Peyer's patch (tissue), 4 donors: ENCODE data around the gene DPP9. TPM values are rescaled to one million over a fixed set of nuclear protein-coding genes. Genes with fewer than 3 reads are reported as not detected.

Source experiments
- DNase-seq, 3 donors: peaks; one replicate each; pipeline ENCODE4 v3.0.0-alpha.2; 2017 to 2019
- H3K27ac ChIP-seq, 4 donors: fragments of 200-600 bp; sonication (generic); one replicate each; pipeline ENCODE4 v1.5.1; 2016 to 2019
- H3K27me3 ChIP-seq, 2 donors: fragments of 200-600 bp; sonication (generic); one replicate each; pipeline ENCODE4 v1.5.1; 2019
- H3K36me3 ChIP-seq, 3 donors: fragments of 200-600 bp; sonication (generic); one replicate each; pipeline ENCODE4 v1.5.1; 2016 to 2019
- H3K4me1 ChIP-seq, 4 donors: fragments of 200-600 bp; sonication (generic); one replicate each; pipeline ENCODE4 v1.5.1; 2016 to 2019
- H3K4me3 ChIP-seq, 4 donors: fragments of 200-600 bp; sonication (generic); 1 replicate in 3 of 4; 2 replicates in 1 of 4; pipeline ENCODE4 v1.5.1; 2016 to 2019; ENCODE audit warnings: mild to moderate bottlenecking in 1 of 4
- H3K9me3 ChIP-seq, 4 donors: fragments of 200-600 bp; sonication (generic); one replicate each; pipeline ENCODE4 v1.5.1; 2016 to 2019; ENCODE audit warnings: mild to moderate bottlenecking in 1 of 4
- POLR2A ChIP-seq, 2 donors: fragments of 450-650 bp; IDR thresholded peaks; one replicate each; pipeline ENCODE4 v1.5.1; 2017; ENCODE audit warnings: antibody characterized with exemption in 2 of 2, mild to moderate bottlenecking in 2 of 2, moderate library complexity in 2 of 2
- total RNA-seq, 4 donors: library from RNA; depleted of rRNA; stranded (reverse); fragments of >200 nt; gene quantifications; one replicate each; pipeline ENCODE4 v1.1.0, GENCODE V29; 2016
- TF ChIP-seq, protein P1 (sequence below), 6 experiments: fragments of 450-650 bp in 4 of 6; fragments of 200-600 bp in 2 of 6; sonication (generic) in 1 of 6; IDR thresholded peaks; one replicate each; pipeline ENCODE4 v1.5.1; 2017 to 2019; ENCODE audit warnings: antibody characterized with exemption in 6 of 6, mild to moderate bottlenecking in 3 of 6, moderate library complexity in 1 of 6

Gene DPP9
- total RNA-seq, 4 donors from 2014 or later: 102 to 279 (median 168) TPM

DNA sequence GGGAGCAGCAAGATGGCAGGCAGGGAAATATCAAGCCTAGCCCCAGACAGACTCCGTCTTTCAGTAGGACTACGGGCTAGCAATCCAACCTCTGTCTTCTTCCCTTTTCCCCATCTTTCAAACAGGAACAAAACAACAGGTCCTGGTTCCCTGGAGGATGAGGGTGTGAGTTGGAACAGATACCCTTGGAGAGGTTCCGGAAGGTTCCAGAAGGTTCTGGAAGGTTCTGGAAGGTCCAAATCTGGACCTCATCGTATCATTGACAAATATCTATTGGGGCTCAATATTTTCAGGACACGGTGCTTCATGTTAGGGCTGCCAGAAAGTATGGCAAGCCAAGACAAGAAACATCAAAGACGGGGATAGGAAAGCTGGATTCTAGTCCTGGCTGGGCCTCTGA is 39.4 kb upstream of the DPP9 start:
- Histone ChIP-seq H3K27ac (no peak overlapping the region), H3K9me3 (peaks cover 0 to 5% (median 0%) of the 10 kb centered on the region in 4 donors), H3K4me3 (no peak overlapping the region), H3K36me3 (no peaks in the 10 kb centered on the region), H3K27me3 (no peaks in the 10 kb centered on the region), H3K4me1 (peaks cover 0 to 14% (median 2%) of the 10 kb centered on the region in 4 donors)
- DNase-seq: no peak
- no peak for TF ChIP-seq POLR2A (IDR thresholded peaks at IDR 0.05)
- TF ChIP-seq, protein P1, sequence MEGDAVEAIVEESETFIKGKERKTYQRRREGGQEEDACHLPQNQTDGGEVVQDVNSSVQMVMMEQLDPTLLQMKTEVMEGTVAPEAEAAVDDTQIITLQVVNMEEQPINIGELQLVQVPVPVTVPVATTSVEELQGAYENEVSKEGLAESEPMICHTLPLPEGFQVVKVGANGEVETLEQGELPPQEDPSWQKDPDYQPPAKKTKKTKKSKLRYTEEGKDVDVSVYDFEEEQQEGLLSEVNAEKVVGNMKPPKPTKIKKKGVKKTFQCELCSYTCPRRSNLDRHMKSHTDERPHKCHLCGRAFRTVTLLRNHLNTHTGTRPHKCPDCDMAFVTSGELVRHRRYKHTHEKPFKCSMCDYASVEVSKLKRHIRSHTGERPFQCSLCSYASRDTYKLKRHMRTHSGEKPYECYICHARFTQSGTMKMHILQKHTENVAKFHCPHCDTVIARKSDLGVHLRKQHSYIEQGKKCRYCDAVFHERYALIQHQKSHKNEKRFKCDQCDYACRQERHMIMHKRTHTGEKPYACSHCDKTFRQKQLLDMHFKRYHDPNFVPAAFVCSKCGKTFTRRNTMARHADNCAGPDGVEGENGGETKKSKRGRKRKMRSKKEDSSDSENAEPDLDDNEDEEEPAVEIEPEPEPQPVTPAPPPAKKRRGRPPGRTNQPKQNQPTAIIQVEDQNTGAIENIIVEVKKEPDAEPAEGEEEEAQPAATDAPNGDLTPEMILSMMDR (IDR thresholded peaks at IDR 0.05): no peak

DNA sequence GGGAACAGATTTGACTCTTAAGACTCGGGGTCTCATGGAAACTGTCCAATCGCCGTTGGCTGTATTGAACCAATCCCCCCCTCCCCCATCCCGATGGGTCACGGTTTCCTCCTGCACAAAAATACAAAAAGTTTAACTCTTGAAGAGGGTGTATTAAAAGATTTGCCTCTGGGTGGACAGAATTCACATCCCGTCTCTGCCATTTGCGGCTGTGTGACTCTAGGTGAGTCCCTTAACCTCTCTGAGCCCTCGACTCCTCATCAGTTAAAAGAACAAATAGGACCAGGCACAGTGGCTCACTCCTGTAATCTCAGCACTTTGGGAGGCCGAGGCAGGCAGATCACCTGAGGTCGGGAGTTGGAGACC is 36.6 kb upstream of the DPP9 start:
- peaks cover 0 to 5% (median 0%) of the 10 kb centered on the region in 4 donors for H3K9me3 ChIP-seq
- no peaks in the 10 kb centered on the region for H3K27me3 ChIP-seq
- H3K36me3 ChIP-seq: no peaks in the 10 kb centered on the region
- no peak overlapping the region for H3K27ac ChIP-seq
- DNase-seq: no peak
- peaks cover 0 to 14% (median 2%) of the 10 kb centered on the region in 4 donors for H3K4me1 ChIP-seq
- peak overlapping the region; percentile 10 to 56 (median 44) for H3K4me3 ChIP-seq
- no peak for TF ChIP-seq POLR2A (IDR thresholded peaks at IDR 0.05)
- TF ChIP-seq, protein P1 (IDR thresholded peaks at IDR 0.05): no peak

DNA sequence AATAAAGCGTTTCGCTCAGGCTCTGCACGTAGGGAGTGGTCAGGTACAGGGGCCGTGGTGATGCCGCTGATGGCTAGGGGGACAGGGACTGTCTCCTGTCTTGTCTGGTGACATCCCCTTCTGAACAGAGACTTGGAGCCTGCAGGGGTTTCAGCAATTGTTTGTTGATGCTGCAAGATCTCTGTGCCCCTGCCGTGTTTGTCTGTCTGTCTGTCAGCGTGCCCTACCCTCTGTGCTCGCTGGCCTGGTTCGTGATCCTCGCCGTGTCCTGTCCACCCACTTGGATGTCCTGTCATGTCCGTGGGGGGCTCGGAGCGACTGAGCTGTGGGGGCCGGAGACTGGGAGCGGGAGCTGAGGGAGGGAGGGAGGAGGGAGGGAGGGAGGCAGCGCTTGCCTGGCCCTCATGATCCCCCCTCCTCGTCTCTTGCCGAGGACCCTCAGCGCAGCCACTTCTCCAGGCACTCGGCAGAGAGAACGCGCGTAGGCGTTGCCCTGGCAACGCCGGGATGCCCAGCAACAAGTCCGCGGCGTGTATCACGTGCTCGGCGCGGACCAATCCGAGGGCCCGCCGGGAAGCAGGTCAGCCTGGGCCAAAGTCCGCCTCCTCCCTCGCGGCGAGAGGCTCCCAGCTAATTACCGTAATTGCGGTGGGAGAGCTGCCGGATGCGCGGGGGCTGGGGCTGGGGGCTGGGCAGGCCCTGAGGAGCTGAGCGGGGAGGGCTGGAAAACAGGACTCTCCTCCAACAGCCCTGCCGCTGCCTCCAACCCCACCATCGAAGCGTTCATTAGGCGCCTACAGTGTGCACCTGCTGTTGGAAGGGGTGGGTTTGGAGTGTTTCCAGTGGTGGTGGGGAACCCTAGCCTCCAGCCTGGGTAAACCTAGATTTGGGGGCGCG is 36.0 kb upstream of the DPP9 start:
- Histone ChIP-seq H3K4me3 (peak overlapping the region; percentile 10 to 56 (median 44)), H3K27ac (no peak overlapping the region)

DNA sequence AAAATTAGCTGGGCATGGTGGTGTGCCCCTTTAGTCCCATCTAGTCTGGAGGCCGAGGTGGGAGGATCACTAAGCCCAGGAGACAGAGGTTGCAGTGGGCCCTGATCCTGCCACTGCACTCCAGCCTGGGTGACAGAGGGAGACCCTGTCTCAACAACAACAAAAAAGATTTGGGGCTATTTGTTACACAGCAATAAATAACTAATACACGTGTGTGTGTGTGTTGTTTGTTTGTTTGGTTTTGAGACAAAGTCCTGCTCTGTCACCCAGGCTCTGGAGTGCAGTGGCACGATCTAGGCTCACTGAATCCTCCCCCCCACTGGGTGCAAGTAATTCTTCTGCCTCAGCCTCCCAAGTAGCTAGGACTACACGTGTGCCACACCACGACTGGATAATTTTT is 35.0 kb upstream of the DPP9 start:
- no peaks in the 10 kb centered on the region for H3K36me3 ChIP-seq
- TF ChIP-seq, protein P1 (IDR thresholded peaks at IDR 0.05): no peak
- no peak for TF ChIP-seq POLR2A (IDR thresholded peaks at IDR 0.05)
- H3K27ac ChIP-seq: no peak overlapping the region
- H3K27me3 ChIP-seq: no peaks in the 10 kb centered on the region
- DNase-seq: no peak
- peaks cover 0 to 5% (median 0%) of the 10 kb centered on the region in 4 donors for H3K9me3 ChIP-seq
- H3K4me3 ChIP-seq: no peak overlapping the region
- H3K4me1 ChIP-seq: peaks cover 0 to 14% (median 2%) of the 10 kb centered on the region in 4 donors

More for the DNA sequence above, 36.0 kb upstream of the DPP9 start:
- Histone ChIP-seq H3K27me3 (no peaks in the 10 kb centered on the region), H3K4me1 (peaks cover 0 to 14% (median 2%) of the 10 kb centered on the region in 4 donors), H3K9me3 (peaks cover 0 to 5% (median 0%) of the 10 kb centered on the region in 4 donors), H3K36me3 (no peaks in the 10 kb centered on the region)
- TF ChIP-seq, protein P1 (IDR thresholded peaks at IDR 0.05): no peak
- no peak for TF ChIP-seq POLR2A (IDR thresholded peaks at IDR 0.05)
- peak; percentile 74 to 96 (median 95) for DNase-seq

DNA sequence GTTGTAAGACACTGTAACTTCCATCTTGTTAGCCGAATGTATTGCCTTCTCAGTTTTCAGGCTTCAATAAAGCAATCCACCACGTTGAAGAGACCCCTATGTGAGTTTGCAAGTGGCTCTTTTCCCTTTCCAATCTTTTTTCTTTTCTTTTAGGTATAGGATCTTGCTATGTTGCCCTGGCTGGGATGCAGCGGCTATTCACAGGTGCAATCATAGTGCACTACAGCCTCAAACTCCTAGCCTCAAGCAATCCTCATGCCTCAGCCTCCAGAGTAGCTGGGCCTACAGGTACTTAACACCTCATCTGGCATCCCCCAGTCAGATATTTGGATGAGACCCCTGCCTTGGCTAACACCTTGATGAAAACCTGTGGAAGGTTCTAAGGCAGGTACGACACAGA is 34.4 kb upstream of the DPP9 start:
- no peak for DNase-seq
- Histone ChIP-seq H3K27me3 (no peaks in the 10 kb centered on the region), H3K4me1 (peaks cover 0 to 14% (median 2%) of the 10 kb centered on the region in 4 donors), H3K9me3 (peaks cover 0 to 5% (median 0%) of the 10 kb centered on the region in 4 donors), H3K27ac (no peak overlapping the region), H3K4me3 (no peak overlapping the region), H3K36me3 (no peaks in the 10 kb centered on the region)
- TF ChIP-seq, protein P1 (IDR thresholded peaks at IDR 0.05): no peak
- TF ChIP-seq POLR2A (IDR thresholded peaks at IDR 0.05): no peak
